IPS-18c (cell line): ENCODE data around the gene KIF26B.

Experiments used
- H3K4me3 ChIP-seq: 2 replicates; pipeline ENCODE4 v1.7.0; 2013; ENCODE audit warnings: low read depth, mild to moderate bottlenecking, low read length, moderate library complexity; ENCODE audit not compliant: insufficient read depth
- H3K9me3 ChIP-seq: one replicate; pipeline ENCODE4 v1.6.1; 2013; ENCODE audit warnings: mild to moderate bottlenecking, low read length, moderate library complexity; ENCODE audit not compliant: control insufficient read depth, insufficient read depth

Gene KIF26B

GRCh38 chr1:245418077-245418476 lies 263.3 kb downstream of the KIF26B start:
- no peak overlapping the region for H3K4me3 ChIP-seq
- no peaks in the 10 kb centered on the region for H3K9me3 ChIP-seq

DNA sequence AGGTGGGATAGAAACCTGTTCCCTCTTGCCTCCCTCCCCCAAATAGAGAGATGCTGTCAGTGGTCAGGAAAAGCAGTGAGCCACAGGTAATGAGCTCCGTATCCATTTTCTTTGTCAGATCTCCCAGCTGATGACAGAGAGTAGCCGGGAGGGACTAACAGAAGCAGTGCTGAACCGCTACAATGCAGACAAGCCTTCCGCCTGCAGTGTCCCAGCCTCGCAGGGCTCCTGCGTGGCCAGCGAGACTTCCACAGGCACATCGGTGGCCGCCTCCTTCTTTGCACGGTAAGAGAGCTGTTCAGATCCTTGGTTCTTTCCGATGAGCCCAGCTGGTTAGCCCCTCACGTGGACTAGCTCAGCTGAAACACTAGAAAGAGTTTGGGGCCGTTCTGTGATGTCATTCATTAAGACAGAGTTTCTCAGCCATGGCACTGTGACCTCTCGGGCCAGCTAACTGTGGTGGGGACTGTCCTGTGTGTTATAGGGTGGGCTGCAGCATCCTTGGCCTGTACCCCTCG lies 264.7 kb downstream of the KIF26B start:
- Histone ChIP-seq H3K4me3 (no peak overlapping the region), H3K9me3 (no peaks in the 10 kb centered on the region)

DNA sequence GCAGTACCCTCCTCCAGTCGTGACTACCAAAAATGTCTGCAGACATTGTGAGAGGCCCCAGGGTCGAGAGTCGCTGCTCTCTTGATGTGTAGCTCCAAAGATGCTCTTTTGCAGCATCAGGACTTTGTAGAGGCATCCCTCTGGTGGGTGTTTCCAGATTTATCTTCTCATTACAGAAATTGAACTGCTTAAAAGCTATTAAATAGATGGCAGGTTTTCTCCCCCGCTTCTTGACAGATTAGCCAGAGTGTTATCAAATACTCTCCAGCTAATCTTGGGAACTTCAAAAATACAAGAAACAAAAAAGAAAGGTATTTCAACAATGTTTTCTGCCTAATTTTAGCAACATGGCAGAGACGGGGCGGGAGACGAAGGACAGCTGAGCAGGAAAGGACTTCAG lies 265.2 kb downstream of the KIF26B start:
- Histone ChIP-seq H3K4me3 (no peak overlapping the region), H3K9me3 (no peaks in the 10 kb centered on the region)

DNA sequence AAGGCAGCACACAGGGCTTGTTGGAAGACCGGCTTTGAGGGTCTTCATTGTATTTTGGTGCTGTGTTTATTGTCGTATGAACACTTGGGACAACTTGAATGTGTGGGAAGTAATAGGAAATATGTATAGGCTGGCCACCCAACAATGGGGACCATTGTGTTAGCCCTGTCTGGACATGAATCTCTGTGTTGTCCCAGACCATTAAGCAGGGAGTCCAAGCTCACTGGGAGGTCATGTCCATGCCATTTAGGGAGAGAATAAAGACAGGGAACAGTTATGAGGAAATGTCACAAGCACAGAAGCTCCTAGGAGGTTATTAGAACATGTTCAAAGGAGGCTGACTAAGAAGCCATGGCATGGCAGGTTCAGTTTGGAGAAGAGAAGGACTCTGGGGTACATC lies 266.1 kb downstream of the KIF26B start:
- Histone ChIP-seq H3K4me3 (no peak overlapping the region), H3K9me3 (no peaks in the 10 kb centered on the region)

DNA sequence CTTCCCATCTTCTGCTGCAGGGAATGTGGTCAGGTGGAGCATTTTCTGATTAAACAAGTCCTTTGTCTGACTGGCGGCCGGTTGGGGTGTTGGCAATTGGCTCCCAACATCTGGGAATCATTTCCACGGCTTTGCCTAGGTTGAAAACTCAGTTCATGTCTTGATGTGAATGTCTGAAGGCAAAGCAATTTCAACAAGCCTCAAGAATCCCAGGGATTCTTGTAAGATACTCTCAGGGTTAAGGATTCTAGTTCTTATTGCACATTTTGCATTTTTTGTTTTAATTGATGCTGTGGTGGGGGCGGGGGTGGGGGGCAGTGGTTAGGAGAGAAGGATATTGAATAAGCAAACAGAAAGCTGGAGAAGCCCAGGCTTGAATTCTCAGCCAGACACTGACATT lies 273.9 kb downstream of the KIF26B start:
- no peak overlapping the region for H3K4me3 ChIP-seq
- no peaks in the 10 kb centered on the region for H3K9me3 ChIP-seq

- H3K4me3 ChIP-seq: no peak overlapping the region
- H3K9me3 ChIP-seq: no peaks in the 10 kb centered on the region
Observed at GRCh38 chr1:245431706-245432105, 276.9 kb downstream of the KIF26B start.

- Histone ChIP-seq H3K9me3 (no peaks in the 10 kb centered on the region), H3K4me3 (no peak overlapping the region)
Observed at GRCh38 chr1:245432228-245432875, 277.6 kb downstream of the KIF26B start.

DNA sequence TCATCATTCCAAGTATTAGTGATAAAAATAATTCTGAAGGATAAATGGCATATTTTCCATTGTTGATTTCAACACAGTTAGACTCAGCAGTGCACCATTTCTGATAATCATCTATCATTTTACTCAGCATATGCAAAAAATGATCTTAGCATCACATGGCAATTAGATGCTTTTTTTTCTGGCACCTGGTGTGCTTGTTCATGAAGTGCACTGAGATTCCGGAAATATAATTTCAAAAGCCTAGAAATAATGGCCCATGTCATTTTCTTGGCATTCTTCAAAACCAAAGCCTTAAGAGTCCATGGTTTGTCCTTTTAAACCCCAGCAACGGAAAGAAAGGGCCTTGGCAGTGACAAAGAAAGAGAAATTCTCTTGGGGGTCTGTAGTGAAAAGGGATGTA lies 278.8 kb downstream of the KIF26B start:
- no peaks in the 10 kb centered on the region for H3K9me3 ChIP-seq

GRCh38 chr1:245434280-245434679 lies 279.5 kb downstream of the KIF26B start:
- no peaks in the 10 kb centered on the region for H3K9me3 ChIP-seq
- no peak overlapping the region for H3K4me3 ChIP-seq

More for the DNA sequence above, 278.8 kb downstream of the KIF26B start:
- no peak overlapping the region for H3K4me3 ChIP-seq

DNA sequence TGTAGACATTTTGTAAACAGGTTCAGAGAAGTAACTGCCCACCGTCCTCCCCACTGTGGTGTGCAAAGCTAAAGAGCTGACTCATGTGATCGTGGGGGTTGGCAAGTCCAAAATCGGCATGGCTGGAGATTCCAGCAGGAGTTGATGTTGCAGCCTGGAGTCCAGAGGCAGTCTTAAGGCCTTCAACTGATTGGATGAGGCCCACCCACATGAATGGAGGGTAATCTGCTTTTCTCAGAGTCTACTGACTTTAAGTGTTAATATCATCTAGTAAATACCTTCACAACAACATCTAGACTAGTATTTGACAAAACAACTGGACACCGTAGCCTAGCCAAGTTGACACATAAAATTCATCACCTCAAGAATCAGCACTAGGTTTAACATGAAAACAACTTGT lies 281.6 kb downstream of the KIF26B start:
- Histone ChIP-seq H3K9me3 (no peaks in the 10 kb centered on the region), H3K4me3 (no peak overlapping the region)

GRCh38 chr1:245437369-245438062 lies 282.7 kb downstream of the KIF26B start:
- Histone ChIP-seq H3K4me3 (no peak overlapping the region), H3K9me3 (no peaks in the 10 kb centered on the region)

DNA sequence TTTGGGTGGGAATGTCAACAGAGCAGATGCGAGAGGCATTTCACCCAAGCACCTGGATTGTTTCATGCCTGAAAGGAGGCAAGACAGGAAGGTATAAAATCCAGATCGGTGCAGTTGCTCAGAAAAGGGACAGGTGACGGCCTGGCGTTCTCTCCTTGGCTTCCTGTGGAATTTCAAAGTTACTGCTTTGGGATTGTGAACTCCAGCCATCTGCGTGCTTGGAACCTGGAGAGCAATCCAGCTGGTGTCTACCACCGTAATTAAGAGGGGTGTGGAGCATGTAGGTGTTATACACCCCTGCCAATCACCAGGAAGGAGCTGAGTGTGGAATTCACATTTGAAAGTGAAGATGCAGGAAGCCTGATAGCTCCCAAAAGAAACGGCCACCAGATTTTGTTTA lies 286.1 kb downstream of the KIF26B start:
- H3K9me3 ChIP-seq: no peaks in the 10 kb centered on the region

DNA sequence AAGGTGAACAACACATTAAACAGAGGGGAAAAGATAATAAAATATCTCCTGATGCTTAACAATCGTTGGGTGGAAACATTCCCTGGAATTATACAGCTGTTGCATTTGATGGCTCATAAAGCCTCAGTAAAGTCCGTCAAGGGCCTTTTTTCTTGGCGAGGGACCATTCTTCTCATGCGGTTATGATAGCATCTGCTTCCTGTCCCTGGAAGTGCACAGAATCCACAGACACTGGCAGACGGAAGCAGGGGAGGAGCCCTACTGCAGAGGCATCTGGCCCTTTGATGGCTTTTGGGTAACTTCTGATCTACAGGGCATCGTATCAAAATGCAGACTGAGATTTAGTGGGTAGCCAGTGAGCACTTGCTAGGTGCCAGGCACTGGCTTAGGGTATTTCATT lies 286.9 kb downstream of the KIF26B start:
- no peak overlapping the region for H3K4me3 ChIP-seq

More for the DNA sequence above, 286.1 kb downstream of the KIF26B start:
- H3K4me3 ChIP-seq: no peak overlapping the region

GRCh38 chr1:245444147-245444828 lies 289.5 kb downstream of the KIF26B start:
- no peak overlapping the region for H3K4me3 ChIP-seq
- no peaks in the 10 kb centered on the region for H3K9me3 ChIP-seq

More for the DNA sequence above, 286.9 kb downstream of the KIF26B start:
- H3K9me3 ChIP-seq: no peaks in the 10 kb centered on the region

- H3K9me3 ChIP-seq: no peaks in the 10 kb centered on the region
- no peak overlapping the region for H3K4me3 ChIP-seq
Observed at GRCh38 chr1:245444945-245445344, 290.2 kb downstream of the KIF26B start.

DNA sequence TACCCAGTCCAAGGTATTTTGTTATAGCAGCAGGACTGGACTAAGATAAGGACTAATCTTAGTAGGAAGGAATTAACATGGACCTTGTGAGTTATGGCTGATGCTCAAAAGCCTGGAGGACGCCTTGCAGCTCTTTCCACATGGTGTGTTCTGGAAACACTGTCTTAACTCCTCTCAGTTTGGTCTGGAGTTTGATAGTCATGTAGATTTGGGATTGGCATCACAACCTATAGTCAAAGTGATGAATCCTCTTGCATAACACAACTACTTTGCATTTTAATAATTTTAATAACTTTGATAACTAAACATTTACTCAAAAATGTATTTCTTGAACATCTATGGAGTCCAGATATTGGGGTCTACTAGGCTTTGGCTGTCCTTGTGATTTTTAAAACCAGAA lies 293.7 kb downstream of the KIF26B start:
- no peaks in the 10 kb centered on the region for H3K9me3 ChIP-seq
- H3K4me3 ChIP-seq: no peak overlapping the region

DNA sequence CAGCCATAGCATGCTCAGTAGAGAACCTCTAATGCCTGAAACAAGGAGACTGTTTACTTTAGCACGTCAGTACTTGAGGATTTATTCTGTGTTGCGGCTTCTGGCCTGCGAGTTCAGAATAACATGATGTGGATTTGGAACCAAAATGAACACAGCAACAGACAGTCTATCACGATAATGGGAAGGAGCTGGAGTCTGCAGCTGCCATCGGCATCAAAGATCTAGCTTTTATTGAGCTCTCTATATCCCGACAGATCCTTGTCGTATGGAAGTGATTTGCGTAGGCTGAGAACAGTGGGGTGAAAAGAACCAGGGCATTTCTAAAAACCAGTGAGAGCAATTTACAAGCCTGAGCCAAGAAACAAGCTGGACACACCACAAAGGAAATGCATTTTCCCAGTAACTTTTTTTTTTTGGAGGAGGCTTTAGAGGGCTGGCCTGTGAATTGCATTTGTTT lies 294.2 kb downstream of the KIF26B start:
- H3K4me3 ChIP-seq: no peak overlapping the region
- peaks cover 2% of the 10 kb centered on the region for H3K9me3 ChIP-seq

DNA sequence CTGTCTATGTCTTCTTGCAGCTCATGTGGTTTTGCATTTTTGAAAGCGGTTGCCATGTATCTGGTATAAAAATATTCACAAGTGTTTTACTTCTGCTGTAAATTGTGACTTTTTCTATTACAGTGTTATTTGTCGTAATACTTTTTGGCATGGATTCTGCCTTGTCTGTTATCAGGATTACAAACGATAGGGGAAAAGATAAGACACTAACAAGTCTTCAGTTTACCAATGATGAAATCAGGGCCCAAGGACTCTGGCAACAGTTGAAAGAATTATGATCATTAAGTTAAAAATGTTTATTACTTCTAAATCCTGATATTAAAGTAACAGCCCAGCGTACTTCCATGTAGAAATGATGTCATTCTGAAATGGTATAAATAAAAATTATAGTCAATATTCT lies 298.8 kb downstream of the KIF26B start:
- H3K9me3 ChIP-seq: peaks cover 2% of the 10 kb centered on the region

More for the DNA sequence above, 298.8 kb downstream of the KIF26B start:
- H3K4me3 ChIP-seq: no peak overlapping the region
